HepG2 (cell line): ENCODE data around the gene UBQLN1. TPM values are rescaled to one million over a fixed set of nuclear protein-coding genes. Genes with fewer than 3 reads are reported as not detected.
A peak's percentile ranks its signal among the peaks of the same experiment; 100 is the strongest.

Experiments
- DNMT3B ChIP-seq: conservative IDR thresholded peaks from 2 replicates; pipeline ENCODE4 v1.6.1; 2016; ENCODE audit warnings: missing biosample characterization, control low read depth
- FOXC1 ChIP-seq: sonication (generic); formaldehyde crosslinking; IDR thresholded peaks from 2 replicates; pipeline ENCODE4 v1.8.0; 2022; ENCODE audit warnings: mild to moderate bottlenecking, missing genetic modification reagents, borderline replicate concordance
- ISX ChIP-seq: sonication (generic); formaldehyde crosslinking; conservative IDR thresholded peaks from 2 replicates; pipeline ENCODE4 v1.5.0; 2020; ENCODE audit warnings: missing genetic modification reagents
- KAT8 ChIP-seq: IDR thresholded peaks from 2 replicates; pipeline ENCODE4 v1.6.1; 2016; ENCODE audit warnings: missing genetic modification reagents, missing compliant biosample characterization
- MAF1 ChIP-seq: sonication (generic); formaldehyde crosslinking; IDR thresholded peaks from 2 replicates; pipeline ENCODE4 v1.5.0; 2020; ENCODE audit warnings: missing genetic modification reagents, borderline replicate concordance
- NCOA1 ChIP-seq: sonication (generic); formaldehyde crosslinking; IDR thresholded peaks from 2 replicates; pipeline ENCODE4 v1.9.0; 2021; ENCODE audit warnings: missing genetic modification reagents
- NRL ChIP-seq: sonication (generic); formaldehyde crosslinking; IDR thresholded peaks from 2 replicates; pipeline ENCODE4 v1.5.0; 2020; ENCODE audit warnings: missing genetic modification reagents, mild to moderate bottlenecking, moderate library complexity, borderline replicate concordance
- SNAPC2 ChIP-seq: sonication (generic); formaldehyde crosslinking; IDR thresholded peaks from 2 replicates; pipeline ENCODE4 v1.8.1; 2022; ENCODE audit warnings: mild to moderate bottlenecking, missing genetic modification reagents
- SYNCRIP ChIP-seq: fragments of 200-400 bp; formaldehyde crosslinking; IDR thresholded peaks from 2 replicates; pipeline ENCODE4 v1.6.1; 2018; ENCODE audit warnings: mild to moderate bottlenecking, low read depth, low read length; ENCODE audit not compliant: insufficient read depth
- ZNF282 ChIP-seq: fragments of 450-650 bp; IDR thresholded peaks from 2 replicates; pipeline ENCODE4 v1.6.1; 2018; ENCODE audit not compliant: partially characterized antibody
- ZNF841 ChIP-seq: sonication (generic); formaldehyde crosslinking; IDR thresholded peaks from 2 replicates; pipeline ENCODE4 v1.8.1; 2023; ENCODE audit warnings: missing genetic modification reagents, borderline replicate concordance
- polyA plus RNA-seq, 8 experiments: library from polyadenylated mRNA; depleted of rRNA in 3 of 8; stranded (reverse) in 7 of 8; unstranded in 1 of 8; fragments of >200 nt; fragmentation: Illumina TruSeq in 4 of 8; extraction: Trizol in 4 of 8; gene quantifications; 2 replicates each; pipeline versions ENCODE4 v1.2.1 to v1.2.3, GENCODE V29; 2011 to 2016; ENCODE audit warnings: low read depth in 4 of 8, missing spikeins in 1 of 8, mixed read lengths in 1 of 8; ENCODE audit not compliant: insufficient read depth in 1 of 8
- total RNA-seq, 5 experiments: library from RNA; depleted of rRNA; stranded (reverse); fragments of >200 nt; fragmentation: Illumina TruSeq; extraction: Trizol; gene quantifications; 2 replicates each; pipeline ENCODE4 v1.2.3, GENCODE V29; 2016; ENCODE audit warnings: low read depth in 1 of 5
- TF ChIP-seq, protein P1 (sequence below), 2 experiments: sonication (generic) in 1 of 2; formaldehyde crosslinking in 1 of 2; IDR thresholded peaks; 2 replicates each; pipeline versions ENCODE4 v1.6.1 to v1.9.0; 2014 to 2022; ENCODE audit warnings: antibody characterized with exemption in 1 of 2, borderline replicate concordance in 1 of 2, inconsistent platforms in 1 of 2, low read depth in 1 of 2, missing genetic modification reagents in 1 of 2
- TF ChIP-seq, protein P2 (sequence below): sonication (generic); formaldehyde crosslinking; IDR thresholded peaks from 2 replicates; pipeline ENCODE4 v1.4.0; 2020; ENCODE audit warnings: missing genetic modification reagents
- TF ChIP-seq, protein P3 (sequence below): sonication (generic); formaldehyde crosslinking; IDR thresholded peaks from 2 replicates; pipeline ENCODE4 v1.4.0; 2020; ENCODE audit warnings: missing genetic modification reagents; ENCODE audit errors: not compliant biosample characterization
- TF ChIP-seq, protein P4 (sequence below): sonication (generic); formaldehyde crosslinking; IDR thresholded peaks from 2 replicates; pipeline ENCODE4 v1.4.0; 2020; ENCODE audit warnings: mild to moderate bottlenecking, missing genetic modification reagents
- TF ChIP-seq, protein P5 (sequence below): sonication (generic); formaldehyde crosslinking; IDR thresholded peaks from 2 replicates; pipeline ENCODE4 v1.5.0; 2020; ENCODE audit warnings: missing genetic modification reagents, mild to moderate bottlenecking, borderline replicate concordance
- TF ChIP-seq, protein P6 (sequence below): sonication (generic); formaldehyde crosslinking; IDR thresholded peaks from 2 replicates; pipeline ENCODE4 v1.5.0; 2020; ENCODE audit warnings: mild to moderate bottlenecking, missing genetic modification reagents

Gene UBQLN1
- total and polyA plus RNA-seq, 2 of the 13 experiments (the other 11 are each of a cell fraction or from before 2014, with no cell fraction given): 78.1 to 83.8 TPM

DNA sequence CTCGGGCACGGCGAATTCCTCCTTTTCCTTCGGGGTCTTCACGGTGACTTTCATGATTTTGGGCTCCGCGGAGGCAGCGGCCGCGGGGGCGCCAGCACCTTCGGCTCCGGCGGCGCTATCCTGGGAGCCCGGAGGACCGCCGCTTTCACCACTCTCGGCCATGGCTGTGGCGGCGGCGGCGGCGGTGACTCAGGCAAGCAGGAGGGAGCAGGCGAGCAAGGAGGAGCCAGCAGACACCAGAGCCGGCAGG is 315 bp downstream of the UBQLN1 start (continued):
- TF ChIP-seq, protein P1, sequence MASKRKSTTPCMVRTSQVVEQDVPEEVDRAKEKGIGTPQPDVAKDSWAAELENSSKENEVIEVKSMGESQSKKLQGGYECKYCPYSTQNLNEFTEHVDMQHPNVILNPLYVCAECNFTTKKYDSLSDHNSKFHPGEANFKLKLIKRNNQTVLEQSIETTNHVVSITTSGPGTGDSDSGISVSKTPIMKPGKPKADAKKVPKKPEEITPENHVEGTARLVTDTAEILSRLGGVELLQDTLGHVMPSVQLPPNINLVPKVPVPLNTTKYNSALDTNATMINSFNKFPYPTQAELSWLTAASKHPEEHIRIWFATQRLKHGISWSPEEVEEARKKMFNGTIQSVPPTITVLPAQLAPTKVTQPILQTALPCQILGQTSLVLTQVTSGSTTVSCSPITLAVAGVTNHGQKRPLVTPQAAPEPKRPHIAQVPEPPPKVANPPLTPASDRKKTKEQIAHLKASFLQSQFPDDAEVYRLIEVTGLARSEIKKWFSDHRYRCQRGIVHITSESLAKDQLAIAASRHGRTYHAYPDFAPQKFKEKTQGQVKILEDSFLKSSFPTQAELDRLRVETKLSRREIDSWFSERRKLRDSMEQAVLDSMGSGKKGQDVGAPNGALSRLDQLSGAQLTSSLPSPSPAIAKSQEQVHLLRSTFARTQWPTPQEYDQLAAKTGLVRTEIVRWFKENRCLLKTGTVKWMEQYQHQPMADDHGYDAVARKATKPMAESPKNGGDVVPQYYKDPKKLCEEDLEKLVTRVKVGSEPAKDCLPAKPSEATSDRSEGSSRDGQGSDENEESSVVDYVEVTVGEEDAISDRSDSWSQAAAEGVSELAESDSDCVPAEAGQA (IDR thresholded peaks at IDR 0.05; ENCODE audit: low read depth): no peak
- TF ChIP-seq, protein P1 (CRISPR knock-in tag; IDR thresholded peaks at IDR 0.05; ENCODE audit: borderline replicate concordance): no peak
- no peak for TF ChIP-seq SNAPC2 (CRISPR knock-in tag)
- no peak for TF ChIP-seq KAT8 (CRISPR knock-in tag)
- no peak for TF ChIP-seq ZNF282
- 0 out of 2 replicates have a peak, but pooled peaks have one; percentile 0 for TF ChIP-seq MAF1 (CRISPR knock-in tag)
- TF ChIP-seq, protein P2, sequence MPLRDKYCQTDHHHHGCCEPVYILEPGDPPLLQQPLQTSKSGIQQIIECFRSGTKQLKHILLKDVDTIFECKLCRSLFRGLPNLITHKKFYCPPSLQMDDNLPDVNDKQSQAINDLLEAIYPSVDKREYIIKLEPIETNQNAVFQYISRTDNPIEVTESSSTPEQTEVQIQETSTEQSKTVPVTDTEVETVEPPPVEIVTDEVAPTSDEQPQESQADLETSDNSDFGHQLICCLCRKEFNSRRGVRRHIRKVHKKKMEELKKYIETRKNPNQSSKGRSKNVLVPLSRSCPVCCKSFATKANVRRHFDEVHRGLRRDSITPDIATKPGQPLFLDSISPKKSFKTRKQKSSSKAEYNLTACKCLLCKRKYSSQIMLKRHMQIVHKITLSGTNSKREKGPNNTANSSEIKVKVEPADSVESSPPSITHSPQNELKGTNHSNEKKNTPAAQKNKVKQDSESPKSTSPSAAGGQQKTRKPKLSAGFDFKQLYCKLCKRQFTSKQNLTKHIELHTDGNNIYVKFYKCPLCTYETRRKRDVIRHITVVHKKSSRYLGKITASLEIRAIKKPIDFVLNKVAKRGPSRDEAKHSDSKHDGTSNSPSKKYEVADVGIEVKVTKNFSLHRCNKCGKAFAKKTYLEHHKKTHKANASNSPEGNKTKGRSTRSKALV (CRISPR knock-in tag): peak; percentile 23; the same call in 1 of the 2 replicates
- TF ChIP-seq ZNF841: no peak
- no peak; the same call in 1 of the 2 replicates for TF ChIP-seq NRL (CRISPR knock-in tag)
- TF ChIP-seq DNMT3B (CRISPR knock-in tag): no peak
- no peak for TF ChIP-seq FOXC1 (CRISPR knock-in tag)
- TF ChIP-seq, protein P3, sequence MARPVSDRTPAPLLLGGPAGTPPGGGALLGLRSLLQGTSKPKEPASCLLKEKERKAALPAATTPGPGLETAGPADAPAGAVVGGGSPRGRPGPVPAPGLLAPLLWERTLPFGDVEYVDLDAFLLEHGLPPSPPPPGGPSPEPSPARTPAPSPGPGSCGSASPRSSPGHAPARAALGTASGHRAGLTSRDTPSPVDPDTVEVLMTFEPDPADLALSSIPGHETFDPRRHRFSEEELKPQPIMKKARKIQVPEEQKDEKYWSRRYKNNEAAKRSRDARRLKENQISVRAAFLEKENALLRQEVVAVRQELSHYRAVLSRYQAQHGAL (CRISPR knock-in tag): no peak
- no peak for TF ChIP-seq ISX (CRISPR knock-in tag)
- TF ChIP-seq, protein P4, sequence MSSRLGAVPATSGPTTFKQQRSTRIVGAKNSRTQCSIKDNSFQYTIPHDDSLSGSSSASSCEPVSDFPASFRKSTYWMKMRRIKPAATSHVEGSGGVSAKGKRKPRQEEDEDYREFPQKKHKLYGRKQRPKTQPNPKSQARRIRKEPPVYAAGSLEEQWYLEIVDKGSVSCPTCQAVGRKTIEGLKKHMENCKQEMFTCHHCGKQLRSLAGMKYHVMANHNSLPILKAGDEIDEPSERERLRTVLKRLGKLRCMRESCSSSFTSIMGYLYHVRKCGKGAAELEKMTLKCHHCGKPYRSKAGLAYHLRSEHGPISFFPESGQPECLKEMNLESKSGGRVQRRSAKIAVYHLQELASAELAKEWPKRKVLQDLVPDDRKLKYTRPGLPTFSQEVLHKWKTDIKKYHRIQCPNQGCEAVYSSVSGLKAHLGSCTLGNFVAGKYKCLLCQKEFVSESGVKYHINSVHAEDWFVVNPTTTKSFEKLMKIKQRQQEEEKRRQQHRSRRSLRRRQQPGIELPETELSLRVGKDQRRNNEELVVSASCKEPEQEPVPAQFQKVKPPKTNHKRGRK: 0 out of 2 replicates have a peak, but pooled peaks have one; percentile 66
- TF ChIP-seq SYNCRIP: no peak
- TF ChIP-seq NCOA1 (CRISPR knock-in tag): no peak
- TF ChIP-seq, protein P5, sequence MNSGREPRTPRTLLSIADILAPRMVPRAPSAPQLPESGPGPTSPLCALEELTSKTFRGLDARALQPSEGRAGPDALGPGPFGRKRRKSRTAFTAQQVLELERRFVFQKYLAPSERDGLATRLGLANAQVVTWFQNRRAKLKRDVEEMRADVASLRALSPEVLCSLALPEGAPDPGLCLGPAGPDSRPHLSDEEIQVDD (CRISPR knock-in tag): no peak
- TF ChIP-seq, protein P6, sequence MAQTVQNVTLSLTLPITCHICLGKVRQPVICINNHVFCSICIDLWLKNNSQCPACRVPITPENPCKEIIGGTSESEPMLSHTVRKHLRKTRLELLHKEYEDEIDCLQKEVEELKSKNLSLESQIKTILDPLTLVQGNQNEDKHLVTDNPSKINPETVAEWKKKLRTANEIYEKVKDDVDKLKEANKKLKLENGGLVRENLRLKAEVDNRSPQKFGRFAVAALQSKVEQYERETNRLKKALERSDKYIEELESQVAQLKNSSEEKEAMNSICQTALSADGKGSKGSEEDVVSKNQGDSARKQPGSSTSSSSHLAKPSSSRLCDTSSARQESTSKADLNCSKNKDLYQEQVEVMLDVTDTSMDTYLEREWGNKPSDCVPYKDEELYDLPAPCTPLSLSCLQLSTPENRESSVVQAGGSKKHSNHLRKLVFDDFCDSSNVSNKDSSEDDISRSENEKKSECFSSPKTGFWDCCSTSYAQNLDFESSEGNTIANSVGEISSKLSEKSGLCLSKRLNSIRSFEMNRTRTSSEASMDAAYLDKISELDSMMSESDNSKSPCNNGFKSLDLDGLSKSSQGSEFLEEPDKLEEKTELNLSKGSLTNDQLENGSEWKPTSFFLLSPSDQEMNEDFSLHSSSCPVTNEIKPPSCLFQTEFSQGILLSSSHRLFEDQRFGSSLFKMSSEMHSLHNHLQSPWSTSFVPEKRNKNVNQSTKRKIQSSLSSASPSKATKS (CRISPR knock-in tag): no peak
